GM12873 (cell line): ENCODE measurements around the gene ACSS1.

ENCODE experiments used
- CTCF ChIP-seq: IDR thresholded peaks from 2 replicates; pipeline ENCODE4 v1.5.1; 2012; ENCODE audit warnings: low read depth, mild to moderate bottlenecking, moderate library complexity, low read length, control low read depth; ENCODE audit not compliant: insufficient read depth; ENCODE audit errors: missing control alignments

Gene ACSS1

DNA sequence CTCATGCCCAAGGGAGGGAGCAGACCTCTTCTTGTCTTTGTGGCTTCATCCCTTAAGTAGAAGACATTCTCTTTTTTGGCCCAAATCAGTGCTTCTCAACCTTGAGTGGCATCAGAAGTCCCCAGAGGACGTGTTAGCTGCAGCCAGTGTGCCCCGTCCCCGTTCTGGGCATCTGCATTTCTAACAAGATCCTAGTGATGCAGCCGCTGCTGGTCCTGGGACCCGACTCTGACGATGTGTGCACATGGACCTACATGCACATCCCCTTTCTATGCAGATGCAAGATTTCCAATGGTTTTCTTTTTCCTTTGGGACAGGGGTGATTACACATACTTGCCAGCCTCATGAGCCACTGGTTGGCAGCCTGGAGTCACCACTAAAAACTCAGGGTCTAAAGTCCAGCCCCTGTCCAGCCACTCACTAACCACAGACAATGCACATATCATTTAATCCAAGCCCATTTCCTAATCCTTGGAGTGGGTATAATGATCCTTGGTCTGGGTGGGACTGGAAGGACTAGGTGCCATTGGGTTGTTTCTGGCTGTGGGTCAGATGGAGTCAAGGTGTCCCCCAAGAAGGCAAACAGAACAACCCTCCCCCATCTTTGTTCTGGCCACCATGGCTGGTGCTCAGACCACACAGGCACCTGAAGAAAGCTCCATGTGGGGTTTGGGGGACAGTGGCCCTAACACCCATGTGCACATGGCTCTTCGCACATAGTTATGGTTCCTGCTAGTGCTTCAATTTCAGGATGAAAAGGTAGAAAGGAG, 6.4 kb downstream of the ACSS1 start:
- no peak for TF ChIP-seq CTCF

DNA sequence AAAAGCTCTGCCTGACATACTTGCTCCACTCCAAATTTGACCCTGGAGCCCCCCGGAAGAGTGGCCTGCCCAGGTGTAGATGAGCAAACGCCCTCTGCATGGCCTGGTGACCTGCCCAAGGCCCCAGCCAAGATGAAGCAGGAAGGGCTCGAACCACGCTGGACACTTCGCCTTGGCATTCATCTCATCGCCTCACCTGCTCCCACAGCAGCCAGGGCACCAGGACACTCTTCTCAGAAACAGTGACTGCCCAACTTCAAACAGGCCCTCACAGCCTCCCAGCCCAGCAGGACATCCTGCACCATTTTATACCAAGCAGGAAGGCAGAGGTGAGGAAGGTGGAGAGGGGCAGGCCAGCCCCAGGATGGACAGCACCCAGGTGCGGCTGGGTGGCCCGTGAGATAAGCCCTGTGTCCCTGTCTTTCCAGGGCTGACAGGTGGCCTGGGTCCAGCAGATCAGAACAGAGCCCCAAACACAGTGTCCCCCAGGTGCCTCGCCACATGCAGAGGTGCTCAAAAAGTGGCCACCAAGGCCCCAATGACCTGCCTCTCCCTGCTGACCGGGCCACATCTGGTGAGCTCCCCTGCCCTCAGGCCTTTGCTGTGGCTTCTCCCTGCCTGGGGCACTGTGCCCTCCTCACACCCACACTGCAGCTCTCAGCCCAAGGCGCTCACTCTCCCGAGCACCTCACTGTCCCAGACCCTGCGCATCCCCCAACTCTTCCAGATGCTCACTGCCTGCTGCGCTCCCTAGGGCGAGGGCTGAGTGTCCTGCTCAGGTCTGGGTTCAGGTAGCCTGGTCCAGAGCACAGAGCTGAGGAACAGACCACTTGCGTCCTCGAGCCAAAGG, 7.2 kb downstream of the ACSS1 start:
- TF ChIP-seq CTCF = no peak

- TF ChIP-seq CTCF = no peak
Observed at GRCh38 chr20:25050082-25050481, 7.9 kb downstream of the ACSS1 start.

GRCh38 chr20:25049261-25050060, 8.5 kb downstream of the ACSS1 start:
- no peak for TF ChIP-seq CTCF

DNA sequence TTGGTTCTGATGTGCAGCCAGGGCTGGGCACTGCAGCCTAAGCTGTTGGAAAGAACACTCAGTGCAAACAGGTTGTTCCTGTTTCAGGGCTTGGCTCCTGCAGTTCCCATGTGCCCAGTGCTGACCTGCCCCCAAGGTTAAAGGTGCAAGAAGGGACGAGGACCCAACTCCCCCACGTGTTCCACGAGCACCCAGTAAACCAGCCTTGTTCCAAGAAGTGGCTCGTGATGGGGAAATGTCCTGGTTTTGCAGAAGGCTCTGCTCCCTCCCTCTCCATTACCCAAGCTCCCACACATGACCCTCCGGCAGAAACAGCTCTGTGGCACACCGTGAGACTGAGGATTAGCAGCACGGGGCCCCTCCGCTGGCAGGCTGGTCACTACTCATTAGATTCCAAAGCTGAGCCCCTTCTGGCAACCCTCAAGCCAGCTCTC, 9.4 kb downstream of the ACSS1 start:
- TF ChIP-seq CTCF = no peak

DNA sequence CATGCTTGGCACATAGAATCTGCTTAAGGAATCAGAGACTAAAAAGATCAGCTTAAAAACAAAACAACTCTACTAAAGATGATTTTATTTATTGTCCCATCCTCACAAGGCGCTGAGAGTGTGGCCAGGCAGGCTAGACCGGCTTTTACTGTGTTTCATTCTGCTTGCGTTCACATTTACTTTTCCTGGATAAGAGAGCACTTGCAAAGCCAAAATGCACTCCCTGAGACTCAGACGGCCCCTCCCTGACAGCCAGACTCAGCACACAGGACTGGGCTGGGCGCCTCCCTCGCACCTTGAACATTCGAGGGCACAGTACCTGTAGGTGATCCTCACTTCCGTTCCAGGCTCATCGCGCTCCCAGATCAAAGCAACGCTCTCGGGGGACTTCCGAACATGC, 10.2 kb downstream of the ACSS1 start:
- no peak for TF ChIP-seq CTCF
